HG03097 (cell line): Measurements from ENCODE around the gene CORO1C.

Experiments used
- ATAC-seq: cut with Tn5 transposase; IDR thresholded peaks from one replicate; pipeline ENCODE4 v1.9.1; 2021; ENCODE audit not compliant: unreplicated experiment, low FRiP score

The CORO1C gene

GRCh38 chr12:108653922-108654321 is 77.4 kb downstream of the CORO1C start:
- ATAC-seq: no peak

GRCh38 chr12:108653082-108653516 is 78.2 kb downstream of the CORO1C start:
- ATAC-seq: no peak

GRCh38 chr12:108650083-108650482 is 81.2 kb downstream of the CORO1C start:
- ATAC-seq: no peak

- no peak for ATAC-seq
Measured at GRCh38 chr12:108649669-108650068, 81.6 kb downstream of the CORO1C start.

- no peak for ATAC-seq
Measured at GRCh38 chr12:108649126-108649525, 82.2 kb downstream of the CORO1C start.

- no peak for ATAC-seq
Measured at GRCh38 chr12:108648371-108648770, 82.9 kb downstream of the CORO1C start.

GRCh38 chr12:108647585-108648287 is 83.6 kb downstream of the CORO1C start:
- no peak for ATAC-seq

- no peak for ATAC-seq
Measured at GRCh38 chr12:108646600-108647579, 84.4 kb downstream of the CORO1C start.

- no peak for ATAC-seq
Measured at GRCh38 chr12:108645686-108646599, 85.4 kb downstream of the CORO1C start.

- ATAC-seq: no peak
Measured at GRCh38 chr12:108644811-108645120, 86.6 kb downstream of the CORO1C start.

GRCh38 chr12:108643941-108644810 is 87.1 kb downstream of the CORO1C start:
- ATAC-seq: no peak

- no peak for ATAC-seq
Measured at GRCh38 chr12:108642899-108643654, 88.2 kb downstream of the CORO1C start.

- ATAC-seq: no peak
Measured at GRCh38 chr12:108642269-108642870, 88.9 kb downstream of the CORO1C start.

- ATAC-seq: no peak
Measured at GRCh38 chr12:108641446-108642268, 89.7 kb downstream of the CORO1C start.

- ATAC-seq: no peak
Measured at GRCh38 chr12:108640802-108641445, 90.4 kb downstream of the CORO1C start.

GRCh38 chr12:108638997-108639822 is 92.1 kb downstream of the CORO1C start:
- no peak for ATAC-seq
